Measurements from ENCODE around the gene SLC4A1AP. TPM values are rescaled to one million over a fixed set of nuclear protein-coding genes. Genes with fewer than 3 reads are reported as not detected.

The SLC4A1AP gene
- total and polyA plus RNA-seq, 10 of the 15 experiments (the other 5 are each of a cell fraction or from before 2014, with no cell fraction given), result 6.5 to 30.1 (median 21.5) TPM

- H3K36me3 ChIP-seq (ENCODE audit: control insufficient read depth in 2 of 2, insufficient read depth in 2 of 2, low read length in 1 of 2), result peaks cover 2 to 29% of the 10 kb centered on the region in 2 experiments; a peak in 3 of 4 replicates
- SMC1A ChIA-PET (ENCODE audit: uncharacterized antibody, unreplicated experiment), result interaction anchor here (1.1 to 1.8 kb wide), 2 partner anchors 10 to 35 kb away, joined by 3 to 4 read pairs; no protein-coding TSS in a partner anchor
- WGBS (ENCODE audit: insufficient coverage, insufficient replicate concordance, low lambda C conversion rate, missing lambda C conversion rate), result 100% methylated on average over 4 of the region's 4 CpGs
- intact Hi-C loops (cut with micrococcal nuclease; ENCODE audit: unreplicated experiment) (no loop called here), in situ Hi-C loops (cut with MboI) (no loop called here)
- ATAC-seq (no peak), DNase-seq (ENCODE audit: low read depth, low spot score) (no peak), FAIRE-seq (no peak)
- CTCF ChIA-PET, result interaction anchor here (0.9 to 2.4 kb wide), 3 partner anchors 35 to 56 kb away, joined by 3 to 14 read pairs (median 3); no protein-coding TSS in a partner anchor
- RAD21 ChIA-PET (ENCODE audit: unreplicated experiment), result interaction anchor here (1.3 kb wide), 1 partner anchor 19 kb away, joined by 3 read pairs; no protein-coding TSS in a partner anchor
- H4K20me1 ChIP-seq (ENCODE audit: control insufficient read depth, insufficient read depth), result no peaks in the 10 kb centered on the region
- TF ChIP-seq KDM1A (IDR thresholded peaks at IDR 0.05; ENCODE audit: borderline replicate concordance) (no peak), MXI1 (IDR thresholded peaks at IDR 0.05; ENCODE audit: low read depth, low read length) (no peak), SMARCA5 (IDR thresholded peaks at IDR 0.05) (no peak)
- H3K9me3 ChIP-seq (replicated peaks; ENCODE audit: control insufficient read depth, insufficient read depth, low read length), result no peaks in the 10 kb centered on the region
- H3K4me3 ChIP-seq, result no peak overlapping the region
- H3K4me1 ChIP-seq (ENCODE audit: control insufficient read depth, insufficient read depth, low read length), result no peaks in the 10 kb centered on the region
- H3K79me2 ChIP-seq (ENCODE audit: control insufficient read depth, insufficient read depth, low read length), result no peaks in the 10 kb centered on the region
- POLR2A ChIA-PET, result no interaction called here
- H3K4me2 ChIP-seq (ENCODE audit: control insufficient read depth, insufficient read depth), result no peak overlapping the region
- H3K9ac ChIP-seq (ENCODE audit: control insufficient read depth, insufficient read depth, low read length), result no peak overlapping the region
- no peaks in the 10 kb centered on the region for H3K27me3 ChIP-seq (replicated peaks in 1 of 2; ENCODE audit: control insufficient read depth in 2 of 2, insufficient read depth in 2 of 2, low read length in 1 of 2)
- no peak overlapping the region for H3K27ac ChIP-seq (ENCODE audit: control insufficient read depth, insufficient read depth)
- no peak overlapping the region for H2AFZ ChIP-seq (ENCODE audit: control insufficient read depth, low read depth, low read length)
- BruUV-seq (replicated peaks), result no TSS peak
These were observed 16.0 kb upstream of the SLC4A1AP start for GRCh38 chr2:27647737-27648136.

GRCh38 chr2:27651056-27651455 lies 12.6 kb upstream of the SLC4A1AP start:
- no peaks in the 10 kb centered on the region for H4K20me1 ChIP-seq (ENCODE audit: control insufficient read depth, insufficient read depth)
- intact Hi-C loops (cut with micrococcal nuclease; ENCODE audit: unreplicated experiment), result no loop called here
- H3K4me3 ChIP-seq, result no peak overlapping the region
- no peaks in the 10 kb centered on the region for H3K9me3 ChIP-seq (replicated peaks; ENCODE audit: control insufficient read depth, insufficient read depth, low read length)
- ChIA-PET RAD21 (ENCODE audit: unreplicated experiment) (no interaction called here), SMC1A (ENCODE audit: uncharacterized antibody, unreplicated experiment) (interaction anchor here (0.6 kb wide), 1 partner anchor 734 kb away, joined by 3 read pairs; no protein-coding TSS in a partner anchor), POLR2A (no interaction called here), CTCF (interaction anchor here (3.1 kb wide), 1 partner anchor 32 kb away, joined by 16 read pairs; no protein-coding TSS in a partner anchor)
- no peak overlapping the region for H3K4me2 ChIP-seq (ENCODE audit: control insufficient read depth, insufficient read depth)
- 59% methylated on average over 4 of the region's 4 CpGs for WGBS (ENCODE audit: insufficient coverage, insufficient replicate concordance, low lambda C conversion rate, missing lambda C conversion rate)
- peaks cover 2 to 36% of the 10 kb centered on the region in 2 experiments for H3K36me3 ChIP-seq (ENCODE audit: control insufficient read depth in 2 of 2, insufficient read depth in 2 of 2, low read length in 1 of 2)
- ATAC-seq (no peak), FAIRE-seq (no peak), DNase-seq (ENCODE audit: low read depth, low spot score) (no peak)
- no peaks in the 10 kb centered on the region for H3K27me3 ChIP-seq (replicated peaks in 1 of 2; ENCODE audit: control insufficient read depth in 2 of 2, insufficient read depth in 2 of 2, low read length in 1 of 2)
- H3K79me2 ChIP-seq (ENCODE audit: control insufficient read depth, insufficient read depth, low read length), result no peaks in the 10 kb centered on the region
- H2AFZ ChIP-seq (ENCODE audit: control insufficient read depth, low read depth, low read length), result no peak overlapping the region
- H3K4me1 ChIP-seq (ENCODE audit: control insufficient read depth, insufficient read depth, low read length), result no peaks in the 10 kb centered on the region
- H3K9ac ChIP-seq (ENCODE audit: control insufficient read depth, insufficient read depth, low read length), result no peak overlapping the region
- no peak overlapping the region for H3K27ac ChIP-seq (ENCODE audit: control insufficient read depth, insufficient read depth)
- in situ Hi-C loops (cut with MboI), result no loop called here
- TSS peak; percentile 5 for BruUV-seq (replicated peaks)
- no peak for TF ChIP-seq MYB (IDR thresholded peaks at IDR 0.05; ENCODE audit: borderline replicate concordance, low read depth, low read length)
- TF ChIP-seq STAT1 (conservative IDR thresholded peaks at IDR 0.05), result no peak
- no peak for TF ChIP-seq RELB (IDR thresholded peaks at IDR 0.05; ENCODE audit: low read depth)
- TF ChIP-seq BRCA1 (IDR thresholded peaks at IDR 0.05; ENCODE audit: low read depth, low read length), result no peak
- TF ChIP-seq MAX (IDR thresholded peaks at IDR 0.05; ENCODE audit: low read depth, low read length), result no peak
- TF ChIP-seq ATF2 (IDR thresholded peaks at IDR 0.05; ENCODE audit: low read length), result no peak
- TF ChIP-seq ATF7 (IDR thresholded peaks at IDR 0.05; ENCODE audit: low read depth), result no peak
- no peak for TF ChIP-seq IKZF1 (conservative IDR thresholded peaks at IDR 0.05)
- no peak for TF ChIP-seq CREM (IDR thresholded peaks at IDR 0.05; ENCODE audit: low read depth)
- TF ChIP-seq EZH2 (IDR thresholded peaks at IDR 0.05; ENCODE audit: borderline replicate concordance, control insufficient read depth, low read depth, low read length), result no peak
- TF ChIP-seq BACH1 (IDR thresholded peaks at IDR 0.05; ENCODE audit: borderline replicate concordance), result no peak
- TF ChIP-seq ZNF622 (IDR thresholded peaks at IDR 0.05), result no peak
